CD4-positive, alpha-beta T cell (primary cell): ENCODE results near the gene FBXL15. TPM values are rescaled to one million over a fixed set of nuclear protein-coding genes. Genes with fewer than 3 reads are reported as not detected.

Source experiments
- ATAC-seq: fragments of 200-7000 bp; cut with Tn5 transposase; one replicate; pipeline ENCODE4 v1.10.0; 2022; ENCODE audit warnings: mild to moderate bottlenecking; ENCODE audit not compliant: poor library complexity
- CTCF ChIA-PET: fragments of 350-600 bp; sonication (Branson Sonifier 250); formaldehyde crosslinking; loops from one replicate; lab custom pipeline; 2021; ENCODE audit warnings: antibody characterized with exemption, inconsistent platforms; lab: Charles Lee
- POLR2A ChIA-PET: fragments of 350-600 bp; sonication (Branson Sonifier 250); formaldehyde crosslinking; loops from one replicate; lab custom pipeline; 2021; ENCODE audit warnings: antibody characterized with exemption, inconsistent platforms; lab: Charles Lee
- DNase-seq, 14 experiments: peaks; one replicate each; pipeline ENCODE4 v3.0.0-alpha.2; 2013 to 2020; ENCODE audit warnings: mixed read lengths in 2 of 14
- H3K27ac ChIP-seq, 2 donors: one replicate each; pipeline versions ENCODE4 v1.5.1 to v1.7.0; 2013; ENCODE audit warnings: low read length in 2 of 2, low read depth in 1 of 2, mild to moderate bottlenecking in 1 of 2
- H3K27me3 ChIP-seq, 2 experiments: 1 replicate in 1 of 2; 2 replicates in 1 of 2; pipeline versions ENCODE4 v1.6.1 to v1.7.0; 2013; ENCODE audit warnings: low read length in 2 of 2, control low read depth in 1 of 2, mild to moderate bottlenecking in 1 of 2, moderate library complexity in 1 of 2; ENCODE audit not compliant: insufficient read depth in 2 of 2, control insufficient read depth in 1 of 2
- H3K36me3 ChIP-seq: one replicate; pipeline ENCODE4 v1.6.1; 2013; ENCODE audit warnings: low read length, control low read depth; ENCODE audit not compliant: insufficient read depth
- H3K4me1 ChIP-seq: one replicate; pipeline ENCODE4 v1.6.1; 2013; ENCODE audit warnings: low read length, control low read depth; ENCODE audit not compliant: insufficient read depth
- H3K4me3 ChIP-seq: one replicate; pipeline ENCODE4 v1.5.1; 2013; ENCODE audit warnings: mild to moderate bottlenecking, low read length, moderate library complexity
- H3K9me3 ChIP-seq, 2 experiments: 1 replicate in 1 of 2; 2 replicates in 1 of 2; pipeline versions ENCODE4 v1.6.1 to v1.7.0; 2013; ENCODE audit warnings: low read length in 2 of 2, mild to moderate bottlenecking in 2 of 2, control low read depth in 1 of 2, moderate library complexity in 1 of 2; ENCODE audit not compliant: control insufficient read depth in 1 of 2, insufficient read depth in 1 of 2
- H3K27ac Mint-ChIP-seq: one replicate; pipeline ENCODE4 v1.8.0; 2020; ENCODE audit warnings: mixed read lengths
- H3K27me3 Mint-ChIP-seq: one replicate; pipeline ENCODE4 v1.8.0; 2021; ENCODE audit warnings: mixed read lengths
- H3K36me3 Mint-ChIP-seq: one replicate; pipeline ENCODE4 v1.8.0; 2021; ENCODE audit warnings: low read depth, mixed read lengths
- H3K4me1 Mint-ChIP-seq: one replicate; pipeline ENCODE4 v1.8.0; 2021; ENCODE audit warnings: low read depth, mixed read lengths
- H3K4me3 Mint-ChIP-seq: one replicate; pipeline ENCODE4 v1.8.0; 2020; ENCODE audit warnings: mild to moderate bottlenecking, mixed read lengths
- H3K9me3 Mint-ChIP-seq: one replicate; pipeline ENCODE4 v1.8.0; 2020; ENCODE audit warnings: mixed read lengths
- intact Hi-C, 2 experiments: fragments of 100-400 bp; cut with DNase I in 1 of 2; cut with micrococcal nuclease in 1 of 2; formaldehyde crosslinking; loops; one replicate each; pipeline versions ENCODE4 v1.15.1 to v1.9.0; 2023 to 2025; cut with DNase I, micrococcal nuclease
- polyA plus RNA-seq, 2 donors: library from polyadenylated mRNA; unstranded; fragments of 120-200 nt; gene quantifications; one replicate each; pipeline ENCODE4 v1.2.1, GENCODE V29; 2013
- total RNA-seq, 174 experiments: library from RNA in 2 of 174; stranded (reverse) in 2 of 174; gene quantifications; one replicate each; pipeline ENCODE4 v1.2.3 and lab custom pipeline; 2021 to 2026
- TF ChIP-seq, protein P1 (sequence below): fragments of 200-600 bp; IDR thresholded peaks from one replicate; pipeline ENCODE4 v1.8.0; 2022; ENCODE audit warnings: antibody characterized with exemption, mild to moderate bottlenecking

FBXL15 gene, protein sequence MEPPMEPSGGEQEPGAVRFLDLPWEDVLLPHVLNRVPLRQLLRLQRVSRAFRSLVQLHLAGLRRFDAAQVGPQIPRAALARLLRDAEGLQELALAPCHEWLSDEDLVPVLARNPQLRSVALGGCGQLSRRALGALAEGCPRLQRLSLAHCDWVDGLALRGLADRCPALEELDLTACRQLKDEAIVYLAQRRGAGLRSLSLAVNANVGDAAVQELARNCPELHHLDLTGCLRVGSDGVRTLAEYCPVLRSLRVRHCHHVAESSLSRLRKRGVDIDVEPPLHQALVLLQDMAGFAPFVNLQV
- 10 to 100 TPM; 10.2 to 10.4 TPM for total RNA-seq
- 17.6 TPM for polyA plus RNA-seq (2013, experiment 1 of 2)
- polyA plus RNA-seq (2013, experiment 2 of 2), result 16.5 TPM
- total RNA-seq (lab: John Stamatoyannopoulos, UW), result 3.0 to 35.4 (median 14.6) reads per million in 172 experiments

DNA sequence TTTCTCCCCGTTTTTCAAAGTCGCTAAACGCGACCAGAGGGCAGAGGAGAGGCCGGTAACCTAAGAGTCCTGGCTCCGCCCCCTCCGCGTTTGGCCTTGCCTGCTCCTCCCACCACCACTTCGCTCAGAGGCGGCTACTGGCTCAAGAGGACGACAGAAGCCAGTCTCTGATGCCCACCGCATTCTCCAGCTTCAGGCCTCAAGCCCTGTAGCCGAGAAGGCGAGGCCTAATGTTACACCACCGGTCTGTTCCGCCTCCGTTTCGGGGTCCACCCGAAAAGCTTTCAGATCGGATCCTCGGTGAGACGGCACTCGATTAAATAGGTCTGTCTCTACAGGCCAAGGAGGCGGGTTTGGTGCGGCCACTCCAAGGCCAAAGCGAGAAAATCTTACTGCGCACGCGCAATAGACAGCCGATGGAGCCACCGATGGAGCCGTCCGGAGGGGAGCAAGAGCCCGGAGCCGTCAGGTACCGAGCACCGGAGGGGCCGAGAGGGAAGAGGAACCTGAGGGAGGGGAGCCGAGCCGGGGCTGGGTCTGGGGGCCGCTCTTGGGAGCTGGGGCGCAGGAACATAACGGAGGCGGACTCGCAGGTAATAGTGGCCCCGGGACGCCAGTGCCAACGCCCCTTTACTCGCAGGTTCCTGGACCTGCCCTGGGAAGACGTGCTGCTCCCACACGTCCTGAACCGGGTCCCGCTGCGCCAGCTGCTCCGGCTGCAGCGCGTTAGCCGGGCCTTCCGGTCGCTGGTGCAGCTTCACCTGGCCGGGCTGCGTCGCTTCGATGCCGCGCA is at the start of gene FBXL15:
FBXL15 (plus strand) TSS at position 123 of the 793 bp plus-strand sequence; CDS start at position 417, 294 bp downstream.
- CTCF ChIA-PET, result interaction anchor here (0.7 to 3.9 kb wide), 9 partner anchors 11 to 190 kb away, joined by 3 to 26 read pairs (median 4); partner anchors contain the start of genes C10orf95, CUEDC2, NFKB2 and SUFU
- Mint-ChIP-seq H3K4me1 (peaks cover 34% of the 10 kb centered on the region), H3K36me3 (peaks cover 27% of the 10 kb centered on the region), H3K4me3 (peak within 1 kb of the TSS; percentile 99), H3K9me3 (no peaks in the 10 kb centered on the region), H3K27ac (peak within 1 kb of the TSS; percentile 97), H3K27me3 (peaks cover 25% of the 10 kb centered on the region)
- TF ChIP-seq, protein P1, sequence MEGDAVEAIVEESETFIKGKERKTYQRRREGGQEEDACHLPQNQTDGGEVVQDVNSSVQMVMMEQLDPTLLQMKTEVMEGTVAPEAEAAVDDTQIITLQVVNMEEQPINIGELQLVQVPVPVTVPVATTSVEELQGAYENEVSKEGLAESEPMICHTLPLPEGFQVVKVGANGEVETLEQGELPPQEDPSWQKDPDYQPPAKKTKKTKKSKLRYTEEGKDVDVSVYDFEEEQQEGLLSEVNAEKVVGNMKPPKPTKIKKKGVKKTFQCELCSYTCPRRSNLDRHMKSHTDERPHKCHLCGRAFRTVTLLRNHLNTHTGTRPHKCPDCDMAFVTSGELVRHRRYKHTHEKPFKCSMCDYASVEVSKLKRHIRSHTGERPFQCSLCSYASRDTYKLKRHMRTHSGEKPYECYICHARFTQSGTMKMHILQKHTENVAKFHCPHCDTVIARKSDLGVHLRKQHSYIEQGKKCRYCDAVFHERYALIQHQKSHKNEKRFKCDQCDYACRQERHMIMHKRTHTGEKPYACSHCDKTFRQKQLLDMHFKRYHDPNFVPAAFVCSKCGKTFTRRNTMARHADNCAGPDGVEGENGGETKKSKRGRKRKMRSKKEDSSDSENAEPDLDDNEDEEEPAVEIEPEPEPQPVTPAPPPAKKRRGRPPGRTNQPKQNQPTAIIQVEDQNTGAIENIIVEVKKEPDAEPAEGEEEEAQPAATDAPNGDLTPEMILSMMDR, result no peak
- Histone ChIP-seq H3K4me3 (peak within 1 kb of the TSS; percentile 83), H3K36me3 (peaks cover 16% of the 10 kb centered on the region), H3K9me3 (peaks cover 0 to 11% of the 10 kb centered on the region in 2 experiments), H3K4me1 (peaks cover 47% of the 10 kb centered on the region), H3K27ac (peak within 1 kb of the TSS; percentile 65 to 82), H3K27me3 (peaks cover 18 to 22% of the 10 kb centered on the region in 2 experiments)
- intact Hi-C loops, result loop anchor here (1.0 to 5.0 kb wide), 5 partner anchors 11 to 81 kb away; partner anchors contain the start of genes CUEDC2 (in 2 of the 2), ACTR1A (in 1 of the 2), NFKB2 (in 1 of the 2) and SUFU (in 1 of the 2)
- POLR2A ChIA-PET, result interaction anchor here (0.6 to 5.6 kb wide), 23 partner anchors 9 to 603 kb away, joined by 3 to 94 read pairs (median 6); partner anchors contain the start of genes ACTR1A, C10orf95, CNNM2 and CUEDC2
- DNase-seq (peak; percentile 85 to 97 (median 94)), ATAC-seq (peak; percentile 76)

DNA sequence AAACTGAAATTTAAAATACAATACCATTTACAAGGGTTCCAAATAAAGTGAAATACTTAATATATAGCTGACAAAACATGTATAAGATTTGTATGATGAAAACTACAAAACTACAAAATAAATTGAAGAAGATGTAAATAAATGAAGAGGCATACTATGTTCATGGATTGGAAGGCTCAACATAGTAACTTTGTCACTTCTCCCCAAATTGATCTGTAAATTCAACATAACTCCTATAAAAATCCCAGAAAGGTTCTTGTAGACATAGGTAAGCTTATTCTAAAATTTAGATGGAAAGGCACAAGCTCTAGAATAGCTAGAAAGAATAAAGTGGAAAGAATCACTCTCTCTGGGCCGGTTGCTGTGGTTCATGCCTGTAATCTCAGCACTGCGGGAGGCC is 49.3 kb upstream of the FBXL15 start:
- ChIA-PET POLR2A (no interaction called here), CTCF (no interaction called here)
- no peaks in the 10 kb centered on the region for H3K27me3 Mint-ChIP-seq
- no peak for ATAC-seq
- no peaks in the 10 kb centered on the region for H3K9me3 Mint-ChIP-seq
- H3K4me3 ChIP-seq, result no peak overlapping the region
- DNase-seq, result no peak
- H3K4me1 ChIP-seq, result no peaks in the 10 kb centered on the region
- TF ChIP-seq, protein P1, result no peak
- no peak overlapping the region for H3K4me3 Mint-ChIP-seq
- H3K27ac ChIP-seq, result no peak overlapping the region
- H3K27ac Mint-ChIP-seq, result no peak overlapping the region
- no peaks in the 10 kb centered on the region for H3K27me3 ChIP-seq
- intact Hi-C loops, result no loop called here
- peaks cover 92% of the 10 kb centered on the region for H3K36me3 Mint-ChIP-seq
- no peaks in the 10 kb centered on the region for H3K9me3 ChIP-seq
- H3K36me3 ChIP-seq, result peaks cover 81% of the 10 kb centered on the region
- H3K4me1 Mint-ChIP-seq, result no peaks in the 10 kb centered on the region

GRCh38 chr10:102375250-102375649 is 45.4 kb upstream of the FBXL15 start:
- Histone ChIP-seq H3K4me3 (no peak overlapping the region), H3K27me3 (no peaks in the 10 kb centered on the region), H3K36me3 (peaks cover 70% of the 10 kb centered on the region), H3K9me3 (no peaks in the 10 kb centered on the region), H3K4me1 (no peaks in the 10 kb centered on the region), H3K27ac (no peak overlapping the region)
- Mint-ChIP-seq H3K36me3 (peaks cover 88% of the 10 kb centered on the region), H3K4me3 (no peak overlapping the region), H3K27me3 (no peaks in the 10 kb centered on the region), H3K4me1 (no peaks in the 10 kb centered on the region), H3K27ac (no peak overlapping the region), H3K9me3 (no peaks in the 10 kb centered on the region)
- ATAC-seq (peak; percentile 29), DNase-seq (peak in 4 of 14 experiments; percentile 17 to 55 (median 34))
- ChIA-PET CTCF (interaction anchor here (0.7 kb wide), 1 partner anchor 249 kb away, joined by 3 read pairs; no protein-coding TSS in a partner anchor), POLR2A (no interaction called here)
- intact Hi-C loops, result no loop called here
- TF ChIP-seq, protein P1, result no peak
